ENCODE measurements around the gene PSMC3. TPM values are rescaled to one million over a fixed set of nuclear protein-coding genes. Genes with fewer than 3 reads are reported as not detected.

PSMC3 gene
- total and polyA plus RNA-seq, 2 donors (not counting 1 experiment from before 2014, with no cell fraction given): 36.7 to 62.7 TPM

DNA sequence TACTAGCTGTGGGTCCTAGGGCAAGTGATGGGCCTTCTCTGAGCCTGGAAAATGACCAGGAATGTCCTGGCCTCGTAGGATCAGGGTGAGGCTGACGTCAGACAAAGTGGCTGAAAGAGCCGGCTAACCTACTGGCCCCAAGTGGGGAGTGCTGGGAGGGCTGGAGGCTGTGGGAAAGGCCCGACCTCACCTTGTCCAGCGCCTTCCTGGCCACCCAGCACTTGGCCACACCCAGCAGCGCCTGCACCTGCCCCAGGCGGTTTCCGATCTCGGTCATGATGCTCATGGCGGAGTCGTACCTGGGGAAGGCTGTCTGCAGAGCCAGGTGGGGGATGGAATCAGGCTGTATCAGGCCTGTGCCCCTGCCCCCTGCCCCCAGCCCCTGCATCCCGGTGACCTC is 15.2 kb upstream of the PSMC3 start:
- TF ChIP-seq EZH2 (IDR thresholded peaks at IDR 0.05; ENCODE audit: borderline replicate concordance, insufficient read depth, low read depth, low read length, poor library complexity, severe bottlenecking): no peak
- no peak for TF ChIP-seq CTCF (IDR thresholded peaks at IDR 0.05)
- Mint-ChIP-seq H3K9me3 (ENCODE audit: insufficient read depth) (no peaks in the 10 kb centered on the region), H3K27ac (no peak overlapping the region), H3K27me3 (no peaks in the 10 kb centered on the region), H3K4me1 (no peaks in the 10 kb centered on the region), H3K4me3 (no peak overlapping the region)
- H3K36me3 ChIP-seq (replicated peaks in 1 of 2; ENCODE audit: control extremely low read depth in 1 of 2, control insufficient read depth in 1 of 2, extremely low read depth in 1 of 2, insufficient read depth in 2 of 2, low read length in 1 of 2): no peaks in the 10 kb centered on the region
- H3K9me3 ChIP-seq (ENCODE audit: control extremely low read depth in 1 of 3, control insufficient read depth in 2 of 3, insufficient read depth in 1 of 3, low read length in 2 of 3): peaks cover 0 to 6% (median 0%) of the 10 kb centered on the region in 3 donors
- no peaks in the 10 kb centered on the region for H3K4me1 ChIP-seq (ENCODE audit: control insufficient read depth in 2 of 2, insufficient read depth in 2 of 2, low read length in 2 of 2)
- intact Hi-C loops (cut with micrococcal nuclease): no loop called here
- no peak overlapping the region for H2AFZ ChIP-seq (ENCODE audit: insufficient read depth, low read depth, low read length, poor library complexity, severe bottlenecking)
- H3K27ac ChIP-seq (ENCODE audit: low read length in 2 of 2): no peak overlapping the region
- H3K4me3 ChIP-seq (ENCODE audit: control extremely low read depth in 1 of 5, extremely low read depth in 1 of 5, insufficient read depth in 1 of 5, low read depth in 2 of 5, low read length in 4 of 5): no peak overlapping the region
- no peak overlapping the region for H3K4me2 ChIP-seq (replicated peaks; ENCODE audit: low read depth, low read length, poor library complexity, severe bottlenecking)
- WGBS (ENCODE audit: insufficient coverage): 97% methylated on average over 12 of the region's 12 CpGs
- no peaks in the 10 kb centered on the region for H4K20me1 ChIP-seq (ENCODE audit: control insufficient read depth, insufficient read depth, low read length, poor library complexity, severe bottlenecking)
- ChIA-PET POLR2A (no interaction called here), CTCF (no interaction called here)
- no peak for ATAC-seq (ENCODE audit: low read depth)
- DNase-seq: no peak
- H3K9ac ChIP-seq (ENCODE audit: low read length): no peak overlapping the region
- no peaks in the 10 kb centered on the region for H3K27me3 ChIP-seq (replicated peaks in 1 of 4; ENCODE audit: control extremely low read depth in 1 of 4, control insufficient read depth in 3 of 4, insufficient read depth in 4 of 4, low read length in 3 of 4)
- H3K79me2 ChIP-seq (ENCODE audit: control insufficient read depth, insufficient read depth, low read length): no peaks in the 10 kb centered on the region

- Histone ChIP-seq H2AFZ (ENCODE audit: insufficient read depth, low read depth, low read length, poor library complexity, severe bottlenecking) (no peak overlapping the region), H3K36me3 (replicated peaks in 1 of 2; ENCODE audit: control extremely low read depth in 1 of 2, control insufficient read depth in 1 of 2, extremely low read depth in 1 of 2, insufficient read depth in 2 of 2, low read length in 1 of 2) (no peaks in the 10 kb centered on the region), H3K4me1 (ENCODE audit: control insufficient read depth in 2 of 2, insufficient read depth in 2 of 2, low read length in 2 of 2) (no peaks in the 10 kb centered on the region), H3K4me3 (ENCODE audit: control extremely low read depth in 1 of 5, extremely low read depth in 1 of 5, insufficient read depth in 1 of 5, low read depth in 2 of 5, low read length in 4 of 5) (no peak overlapping the region), H3K4me2 (replicated peaks; ENCODE audit: low read depth, low read length, poor library complexity, severe bottlenecking) (no peak overlapping the region), H3K9ac (ENCODE audit: low read length) (no peak overlapping the region), H3K79me2 (ENCODE audit: control insufficient read depth, insufficient read depth, low read length) (no peaks in the 10 kb centered on the region), H3K27me3 (replicated peaks in 1 of 4; ENCODE audit: control extremely low read depth in 1 of 4, control insufficient read depth in 3 of 4, insufficient read depth in 4 of 4, low read length in 3 of 4) (no peaks in the 10 kb centered on the region), H4K20me1 (ENCODE audit: control insufficient read depth, insufficient read depth, low read length, poor library complexity, severe bottlenecking) (no peaks in the 10 kb centered on the region), H3K9me3 (ENCODE audit: control extremely low read depth in 1 of 3, control insufficient read depth in 2 of 3, insufficient read depth in 1 of 3, low read length in 2 of 3) (peaks cover 0 to 6% (median 0%) of the 10 kb centered on the region in 3 donors), H3K27ac (ENCODE audit: low read length in 2 of 2) (no peak overlapping the region)
- no peaks in the 10 kb centered on the region for H3K9me3 Mint-ChIP-seq (ENCODE audit: insufficient read depth)
- no peaks in the 10 kb centered on the region for H3K4me1 Mint-ChIP-seq
- no peak overlapping the region for H3K27ac Mint-ChIP-seq
- no peaks in the 10 kb centered on the region for H3K27me3 Mint-ChIP-seq
- POLR2A ChIA-PET: interaction anchor here (0.6 kb wide), 1 partner anchor 231 kb away, joined by 3 read pairs; no protein-coding TSS in a partner anchor
- H3K4me3 Mint-ChIP-seq: no peak overlapping the region
- CTCF ChIA-PET: interaction anchor here (1.4 to 1.5 kb wide), 2 partner anchors 14 to 28 kb away, joined by 4 read pairs; no protein-coding TSS in a partner anchor
- DNase-seq: no peak
- intact Hi-C loops (cut with micrococcal nuclease): no loop called here
- WGBS (ENCODE audit: insufficient coverage): 54% methylated on average over 2 of the region's 2 CpGs
- TF ChIP-seq CTCF (IDR thresholded peaks at IDR 0.05) (no peak), EZH2 (IDR thresholded peaks at IDR 0.05; ENCODE audit: borderline replicate concordance, insufficient read depth, low read depth, low read length, poor library complexity, severe bottlenecking) (no peak)
- ATAC-seq (ENCODE audit: low read depth): no peak
Measured at GRCh38 chr11:47440054-47440476, 13.8 kb upstream of the PSMC3 start.
